ENCODE results near the gene CSNK1D. TPM values are rescaled to one million over a fixed set of nuclear protein-coding genes. Genes with fewer than 3 reads are reported as not detected.

Gene CSNK1D
- total RNA-seq, 1 experiment from 2014 or later, result 234 TPM

DNA sequence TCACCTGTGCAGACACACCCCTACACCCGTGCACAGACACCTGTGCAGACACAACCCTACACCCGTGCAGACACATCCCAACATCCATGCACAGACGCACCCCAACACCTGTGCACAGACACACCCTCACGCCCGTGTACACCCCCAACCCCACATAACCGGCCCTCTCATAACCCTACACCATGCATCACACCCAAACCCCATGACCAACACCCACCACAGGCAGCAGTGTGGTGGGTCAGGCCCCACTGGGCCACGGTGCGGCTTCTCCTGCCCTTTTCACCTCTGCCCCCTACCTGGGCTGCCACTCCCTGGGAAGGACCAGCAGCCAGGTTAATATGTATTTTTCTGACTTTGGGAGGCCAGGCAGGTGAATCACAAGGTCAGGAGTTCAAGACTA lies 48.8 kb downstream of the CSNK1D start:
- no peak overlapping the region for H3K4me3 ChIP-seq (ENCODE audit: low read depth in 2 of 2, low read length in 2 of 2)
- CTCF ChIA-PET, result no interaction called here

DNA sequence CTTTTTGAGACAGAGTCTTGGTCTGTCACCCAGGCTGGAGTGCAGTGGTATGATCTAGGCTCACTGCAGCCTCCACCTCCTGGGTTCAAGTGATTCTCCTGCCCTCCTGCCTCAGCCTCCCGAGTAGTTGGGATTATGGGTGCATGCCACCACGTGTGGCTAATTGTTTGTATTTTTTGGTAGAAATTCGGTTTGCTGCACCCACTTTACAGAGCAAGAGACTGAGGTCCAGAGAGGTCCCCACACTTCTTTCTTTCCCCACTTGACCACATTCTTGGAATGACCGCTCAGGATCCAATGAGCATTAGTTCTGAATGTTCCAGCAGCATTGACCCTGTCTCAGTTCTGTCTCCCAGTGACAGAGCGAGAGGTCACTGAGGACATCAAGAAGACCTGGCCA lies 50.0 kb downstream of the CSNK1D start:
- Histone ChIP-seq H3K4me1 (ENCODE audit: control insufficient read depth, insufficient read depth, low read length) (peaks cover 8% of the 10 kb centered on the region), H3K4me3 (ENCODE audit: low read depth in 2 of 2, low read length in 2 of 2) (no peak overlapping the region), H3K9me3 (ENCODE audit: control insufficient read depth, insufficient read depth, low read depth, low read length) (no peaks in the 10 kb centered on the region), H3K27ac (ENCODE audit: low read length) (no peak overlapping the region), H3K27me3 (ENCODE audit: control insufficient read depth, insufficient read depth, low read length) (no peaks in the 10 kb centered on the region), H3K36me3 (ENCODE audit: control insufficient read depth, insufficient read depth, low read length) (peaks cover 2% of the 10 kb centered on the region; the same call in 1 of the 2 replicates)
- no peak for DNase-seq (ENCODE audit: low read depth, low spot score)
- BruUV-seq (replicated peaks), result no TSS peak
- intact Hi-C loops (cut with micrococcal nuclease; ENCODE audit: unreplicated experiment), result no loop called here
- CTCF ChIA-PET, result no interaction called here
- POLR2A ChIA-PET, result no interaction called here
- ATAC-seq, result no peak
- TF ChIP-seq, protein P1, sequence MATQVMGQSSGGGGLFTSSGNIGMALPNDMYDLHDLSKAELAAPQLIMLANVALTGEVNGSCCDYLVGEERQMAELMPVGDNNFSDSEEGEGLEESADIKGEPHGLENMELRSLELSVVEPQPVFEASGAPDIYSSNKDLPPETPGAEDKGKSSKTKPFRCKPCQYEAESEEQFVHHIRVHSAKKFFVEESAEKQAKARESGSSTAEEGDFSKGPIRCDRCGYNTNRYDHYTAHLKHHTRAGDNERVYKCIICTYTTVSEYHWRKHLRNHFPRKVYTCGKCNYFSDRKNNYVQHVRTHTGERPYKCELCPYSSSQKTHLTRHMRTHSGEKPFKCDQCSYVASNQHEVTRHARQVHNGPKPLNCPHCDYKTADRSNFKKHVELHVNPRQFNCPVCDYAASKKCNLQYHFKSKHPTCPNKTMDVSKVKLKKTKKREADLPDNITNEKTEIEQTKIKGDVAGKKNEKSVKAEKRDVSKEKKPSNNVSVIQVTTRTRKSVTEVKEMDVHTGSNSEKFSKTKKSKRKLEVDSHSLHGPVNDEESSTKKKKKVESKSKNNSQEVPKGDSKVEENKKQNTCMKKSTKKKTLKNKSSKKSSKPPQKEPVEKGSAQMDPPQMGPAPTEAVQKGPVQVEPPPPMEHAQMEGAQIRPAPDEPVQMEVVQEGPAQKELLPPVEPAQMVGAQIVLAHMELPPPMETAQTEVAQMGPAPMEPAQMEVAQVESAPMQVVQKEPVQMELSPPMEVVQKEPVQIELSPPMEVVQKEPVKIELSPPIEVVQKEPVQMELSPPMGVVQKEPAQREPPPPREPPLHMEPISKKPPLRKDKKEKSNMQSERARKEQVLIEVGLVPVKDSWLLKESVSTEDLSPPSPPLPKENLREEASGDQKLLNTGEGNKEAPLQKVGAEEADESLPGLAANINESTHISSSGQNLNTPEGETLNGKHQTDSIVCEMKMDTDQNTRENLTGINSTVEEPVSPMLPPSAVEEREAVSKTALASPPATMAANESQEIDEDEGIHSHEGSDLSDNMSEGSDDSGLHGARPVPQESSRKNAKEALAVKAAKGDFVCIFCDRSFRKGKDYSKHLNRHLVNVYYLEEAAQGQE (IDR thresholded peaks at IDR 0.05; ENCODE audit: insufficient read depth in 1 of 2, low read depth in 2 of 2, low read length in 1 of 2), result no peak
- no peak for TF ChIP-seq POLR2AphosphoS5 (IDR thresholded peaks at IDR 0.05; ENCODE audit: low read depth, low read length)
- TF ChIP-seq, protein P2, sequence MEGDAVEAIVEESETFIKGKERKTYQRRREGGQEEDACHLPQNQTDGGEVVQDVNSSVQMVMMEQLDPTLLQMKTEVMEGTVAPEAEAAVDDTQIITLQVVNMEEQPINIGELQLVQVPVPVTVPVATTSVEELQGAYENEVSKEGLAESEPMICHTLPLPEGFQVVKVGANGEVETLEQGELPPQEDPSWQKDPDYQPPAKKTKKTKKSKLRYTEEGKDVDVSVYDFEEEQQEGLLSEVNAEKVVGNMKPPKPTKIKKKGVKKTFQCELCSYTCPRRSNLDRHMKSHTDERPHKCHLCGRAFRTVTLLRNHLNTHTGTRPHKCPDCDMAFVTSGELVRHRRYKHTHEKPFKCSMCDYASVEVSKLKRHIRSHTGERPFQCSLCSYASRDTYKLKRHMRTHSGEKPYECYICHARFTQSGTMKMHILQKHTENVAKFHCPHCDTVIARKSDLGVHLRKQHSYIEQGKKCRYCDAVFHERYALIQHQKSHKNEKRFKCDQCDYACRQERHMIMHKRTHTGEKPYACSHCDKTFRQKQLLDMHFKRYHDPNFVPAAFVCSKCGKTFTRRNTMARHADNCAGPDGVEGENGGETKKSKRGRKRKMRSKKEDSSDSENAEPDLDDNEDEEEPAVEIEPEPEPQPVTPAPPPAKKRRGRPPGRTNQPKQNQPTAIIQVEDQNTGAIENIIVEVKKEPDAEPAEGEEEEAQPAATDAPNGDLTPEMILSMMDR (IDR thresholded peaks at IDR 0.05), result no peak
- in situ Hi-C loops (cut with HindIII; ENCODE audit: low pct_unique_long_range_greater_than_20kb, low sequenced_read_pairs), result no loop called here

More for the DNA sequence above, 48.8 kb downstream of the CSNK1D start:
- Histone ChIP-seq H3K27me3 (ENCODE audit: control insufficient read depth, insufficient read depth, low read length) (no peaks in the 10 kb centered on the region), H3K36me3 (ENCODE audit: control insufficient read depth, insufficient read depth, low read length) (peaks cover 8% of the 10 kb centered on the region), H3K9me3 (ENCODE audit: control insufficient read depth, insufficient read depth, low read depth, low read length) (no peaks in the 10 kb centered on the region), H3K4me1 (ENCODE audit: control insufficient read depth, insufficient read depth, low read length) (peaks cover 8% of the 10 kb centered on the region), H3K27ac (ENCODE audit: low read length) (no peak overlapping the region)
- BruUV-seq (replicated peaks), result no TSS peak
- POLR2A ChIA-PET, result no interaction called here
- DNase-seq (ENCODE audit: low read depth, low spot score), result no peak
- no peak for ATAC-seq
- in situ Hi-C loops (cut with HindIII; ENCODE audit: low pct_unique_long_range_greater_than_20kb, low sequenced_read_pairs) (no loop called here), intact Hi-C loops (cut with micrococcal nuclease; ENCODE audit: unreplicated experiment) (no loop called here)
- TF ChIP-seq, protein P1 (IDR thresholded peaks at IDR 0.05; ENCODE audit: insufficient read depth in 1 of 2, low read depth in 2 of 2, low read length in 1 of 2), result no peak
- TF ChIP-seq SIN3A (IDR thresholded peaks at IDR 0.05; ENCODE audit: borderline replicate concordance, insufficient read depth, low read depth, low read length) (no peak), TCF7L2 (IDR thresholded peaks at IDR 0.05; ENCODE audit: low read depth, low read length) (no peak), POLR2AphosphoS5 (IDR thresholded peaks at IDR 0.05; ENCODE audit: low read depth, low read length) (no peak)
- TF ChIP-seq, protein P2 (IDR thresholded peaks at IDR 0.05), result no peak

Data from Panc1 (cell line).